HUES6 (cell line): ENCODE measurements around the gene WWP2.
"Not testable (repeated sequence)": the region's sequence is repeated elsewhere in the genome, so short reads cannot be mapped to it uniquely, and the experiment has no call there.

ENCODE experiments used
- H3K27ac ChIP-seq: 2 replicates; pipeline ENCODE4 v1.7.0; 2013; ENCODE audit warnings: low read depth, mild to moderate bottlenecking, low read length, inconsistent platforms
- H3K27me3 ChIP-seq: 2 replicates; pipeline ENCODE4 v1.6.1; 2013; ENCODE audit warnings: low read length; ENCODE audit not compliant: control insufficient read depth, insufficient read depth
- H3K36me3 ChIP-seq: 2 replicates; pipeline ENCODE4 v1.6.1; 2013; ENCODE audit warnings: low read length; ENCODE audit not compliant: control insufficient read depth, insufficient read depth
- H3K4me1 ChIP-seq: 2 replicates; pipeline ENCODE4 v1.6.1; 2013; ENCODE audit warnings: low read length; ENCODE audit not compliant: control insufficient read depth, insufficient read depth
- H3K4me3 ChIP-seq: 2 replicates; pipeline ENCODE4 v1.5.1; 2013; ENCODE audit warnings: low read depth, low read length
- H3K9ac ChIP-seq: one replicate; pipeline ENCODE4 v1.6.1; 2013; ENCODE audit warnings: mild to moderate bottlenecking, low read length
- H3K9me3 ChIP-seq: 2 replicates; pipeline ENCODE4 v1.6.1; 2013; ENCODE audit warnings: low read depth, low read length; ENCODE audit not compliant: control insufficient read depth, insufficient read depth

Gene WWP2

DNA sequence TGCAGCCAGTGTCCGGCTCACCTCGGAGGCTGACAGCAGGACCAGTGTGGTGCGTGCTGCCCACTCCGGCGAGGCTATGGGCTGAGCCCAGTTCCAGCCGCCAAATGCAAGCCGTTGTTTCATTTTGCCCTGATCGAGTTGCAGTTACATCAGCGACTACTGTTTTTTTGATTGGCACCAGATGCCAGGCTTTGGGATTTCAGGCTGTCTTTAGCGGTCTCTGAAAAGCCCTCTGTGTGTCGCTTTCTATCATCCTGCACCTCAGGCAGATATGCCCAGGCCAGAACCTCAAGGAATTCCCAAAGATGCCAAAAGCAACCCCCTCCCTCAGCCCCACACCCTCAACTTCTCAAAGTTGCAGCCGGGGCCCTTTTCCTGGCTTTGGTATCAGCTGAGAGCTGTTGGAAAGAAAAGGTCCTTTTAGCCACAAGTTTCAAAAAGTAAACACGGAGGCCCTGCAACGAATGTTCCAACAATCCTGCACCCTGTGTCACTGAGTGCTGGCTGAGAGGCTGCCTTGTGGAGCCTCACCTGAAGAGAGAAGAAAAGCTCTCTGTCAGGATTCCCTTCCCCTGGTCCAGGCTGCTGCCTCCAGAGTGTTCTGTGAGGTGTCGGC is 58.9 kb downstream of the WWP2 start:
- Histone ChIP-seq H3K9me3 (no peaks in the 10 kb centered on the region), H3K27me3 (no peaks in the 10 kb centered on the region), H3K27ac (no peak overlapping the region), H3K4me1 (peaks cover 13% of the 10 kb centered on the region), H3K36me3 (no peaks in the 10 kb centered on the region), H3K4me3 (no peak overlapping the region), H3K9ac (no peak overlapping the region)

DNA sequence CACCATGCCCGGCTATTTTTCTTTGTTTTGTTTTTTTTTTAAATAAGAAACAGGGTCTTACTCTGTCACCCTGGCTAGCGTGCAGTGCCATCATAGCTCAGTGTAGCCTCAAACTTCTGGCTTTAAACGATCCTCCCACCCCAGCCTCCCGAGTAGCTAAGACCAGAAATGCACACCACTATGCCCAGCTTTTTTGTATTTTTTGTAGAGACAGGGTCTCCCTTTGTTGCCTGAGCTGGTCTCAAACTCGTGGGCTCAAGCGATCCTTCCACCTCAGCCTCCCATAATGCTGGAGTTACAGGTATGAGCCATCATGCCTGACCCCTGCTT is 59.7 kb downstream of the WWP2 start:
- H3K4me3 ChIP-seq, result no peak overlapping the region
- no peaks in the 10 kb centered on the region for H3K36me3 ChIP-seq
- H3K4me1 ChIP-seq, result peaks cover 13% of the 10 kb centered on the region
- H3K27ac ChIP-seq, result no peak overlapping the region
- H3K9ac ChIP-seq, result no peak overlapping the region
- H3K9me3 ChIP-seq, result no peaks in the 10 kb centered on the region
- no peaks in the 10 kb centered on the region for H3K27me3 ChIP-seq

DNA sequence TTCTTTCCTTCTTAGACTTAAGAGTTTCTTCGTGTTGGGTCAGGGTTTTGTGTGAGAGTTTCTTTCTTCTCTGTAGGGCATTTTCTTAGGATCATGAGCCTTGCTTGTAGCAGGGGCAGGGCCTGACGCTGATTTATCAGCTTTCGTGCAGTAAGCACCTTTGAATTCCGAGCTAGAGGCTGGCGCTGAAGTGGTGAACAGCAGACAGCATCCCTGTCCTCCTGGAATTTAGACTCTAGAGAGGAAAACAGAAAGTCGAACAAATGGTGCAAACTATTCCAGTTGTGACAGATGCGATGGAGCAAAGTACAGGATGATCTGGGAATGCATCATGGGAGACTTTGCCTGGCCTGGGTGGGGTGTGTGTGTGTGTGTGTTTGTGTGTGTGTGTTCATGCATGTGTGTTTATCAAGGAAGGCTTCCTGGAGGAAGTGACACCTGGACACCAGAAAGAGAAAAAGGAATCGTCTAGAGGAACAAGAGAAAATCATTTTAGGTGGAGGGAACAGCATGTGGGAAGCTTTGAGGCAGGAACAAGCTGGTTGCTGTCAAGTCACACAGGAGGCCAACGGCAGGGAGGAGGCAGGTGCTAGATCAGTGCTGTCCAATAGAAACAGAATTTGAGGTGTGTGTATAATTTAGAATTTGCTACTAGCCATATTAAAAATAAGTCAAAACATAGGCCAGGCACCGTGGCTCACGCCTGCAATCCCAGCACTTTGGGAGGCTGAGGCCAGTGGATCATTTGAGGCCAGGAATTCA is 60.2 kb downstream of the WWP2 start:
- no peaks in the 10 kb centered on the region for H3K36me3 ChIP-seq
- no peak overlapping the region for H3K4me3 ChIP-seq
- H3K27ac ChIP-seq, result no peak overlapping the region

DNA sequence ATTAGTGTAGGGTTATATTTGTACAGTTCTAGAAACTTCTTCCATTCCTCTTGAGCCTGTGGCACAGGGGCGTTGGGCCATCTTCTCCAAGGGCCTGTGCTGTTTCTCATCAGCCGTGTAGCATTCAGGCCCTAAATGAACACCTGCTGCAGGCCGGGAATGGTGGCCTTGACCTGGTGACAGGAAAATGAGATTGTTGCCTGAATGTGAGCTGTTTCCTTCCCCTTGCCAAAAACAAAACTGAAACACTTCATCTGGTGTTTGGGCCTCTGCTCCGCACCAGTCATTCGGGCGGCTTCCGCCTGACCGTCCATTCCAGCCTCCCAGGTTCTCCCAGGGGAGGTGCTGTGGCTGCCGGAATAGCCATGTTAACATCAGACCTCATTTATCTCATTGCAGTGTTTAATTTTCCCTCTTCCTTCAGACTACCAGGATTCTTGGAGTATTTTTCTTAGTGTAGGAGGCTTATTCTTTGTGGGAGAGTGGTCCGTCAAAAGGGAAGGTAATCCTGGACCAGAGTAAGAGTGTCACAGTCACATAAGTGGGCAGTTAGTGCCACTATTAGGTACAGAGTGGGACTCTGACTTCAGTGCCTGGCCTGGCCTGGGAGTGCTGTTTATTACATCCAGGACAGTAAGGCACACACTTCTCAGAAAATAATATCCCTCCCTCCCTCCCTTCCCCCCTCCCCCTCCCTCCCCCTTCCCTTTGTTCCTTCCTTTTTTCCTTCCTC is 61.9 kb downstream of the WWP2 start:
- Histone ChIP-seq H3K4me3 (no peak overlapping the region), H3K9me3 (no peaks in the 10 kb centered on the region), H3K27me3 (no peaks in the 10 kb centered on the region), H3K27ac (no peak overlapping the region), H3K36me3 (no peaks in the 10 kb centered on the region; the same call in 1 of the 2 replicates), H3K4me1 (peaks cover 6% of the 10 kb centered on the region), H3K9ac (no peak overlapping the region)

More for the DNA sequence above, 60.2 kb downstream of the WWP2 start:
- Histone ChIP-seq H3K9me3 (no peaks in the 10 kb centered on the region), H3K9ac (no peak overlapping the region), H3K27me3 (no peaks in the 10 kb centered on the region), H3K4me1 (peaks cover 13% of the 10 kb centered on the region)

DNA sequence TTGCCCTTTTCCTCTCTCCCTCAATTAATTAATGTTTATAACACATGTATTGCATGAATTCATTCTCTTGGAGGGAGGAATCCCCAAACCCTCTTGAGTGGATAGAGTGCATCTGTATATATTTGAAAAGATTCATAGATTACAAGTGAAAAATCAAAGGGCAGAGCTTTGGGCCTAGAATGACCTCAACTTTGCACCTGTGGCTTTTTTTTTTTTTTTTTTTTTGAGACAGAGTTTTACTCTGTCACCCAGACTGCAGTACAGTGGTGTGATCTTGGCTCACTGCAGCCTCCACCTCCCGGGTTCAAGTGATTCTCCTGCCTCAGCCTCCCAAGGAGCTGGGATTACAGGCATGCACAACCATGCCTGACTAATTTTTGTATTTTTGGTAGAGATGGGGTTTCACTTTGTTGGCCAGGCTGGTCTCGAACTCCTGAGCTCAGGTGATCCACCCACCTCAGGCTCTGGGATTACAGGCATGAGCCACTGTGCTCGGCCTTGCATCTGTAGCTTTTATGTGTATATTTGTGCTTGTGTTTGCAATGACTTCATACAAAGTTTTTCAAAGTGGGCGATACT is 62.5 kb downstream of the WWP2 start:
- not testable (repeated sequence) for H3K9ac ChIP-seq, H3K4me3 ChIP-seq, H3K27ac ChIP-seq, H3K4me1 ChIP-seq, H3K27me3 ChIP-seq, H3K36me3 ChIP-seq, H3K9me3 ChIP-seq

DNA sequence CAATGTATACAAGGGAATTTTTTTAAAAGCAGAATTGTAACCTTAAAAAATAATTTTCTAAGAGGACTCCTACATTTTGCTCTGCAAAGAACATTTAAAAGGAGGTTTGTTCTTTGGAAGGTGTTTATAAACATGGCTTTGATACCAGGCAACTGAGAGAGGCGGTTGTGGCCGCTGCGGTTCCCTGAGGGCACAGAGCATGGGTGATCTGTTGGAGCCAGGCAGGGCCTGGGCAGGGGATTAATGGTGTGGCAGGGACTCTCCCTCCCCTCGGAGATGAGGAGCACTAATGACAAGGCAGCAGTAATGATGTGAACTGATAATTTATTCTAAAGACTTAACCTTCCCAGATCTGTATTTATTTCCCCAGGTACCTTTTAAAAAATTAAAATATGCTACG is 65.4 kb downstream of the WWP2 start:
- Histone ChIP-seq H3K36me3 (no peaks in the 10 kb centered on the region; the same call in 1 of the 2 replicates), H3K4me1 (no peaks in the 10 kb centered on the region; the same call in 1 of the 2 replicates), H3K9ac (no peak overlapping the region), H3K9me3 (no peaks in the 10 kb centered on the region), H3K4me3 (no peak overlapping the region), H3K27ac (no peak overlapping the region), H3K27me3 (no peaks in the 10 kb centered on the region)

DNA sequence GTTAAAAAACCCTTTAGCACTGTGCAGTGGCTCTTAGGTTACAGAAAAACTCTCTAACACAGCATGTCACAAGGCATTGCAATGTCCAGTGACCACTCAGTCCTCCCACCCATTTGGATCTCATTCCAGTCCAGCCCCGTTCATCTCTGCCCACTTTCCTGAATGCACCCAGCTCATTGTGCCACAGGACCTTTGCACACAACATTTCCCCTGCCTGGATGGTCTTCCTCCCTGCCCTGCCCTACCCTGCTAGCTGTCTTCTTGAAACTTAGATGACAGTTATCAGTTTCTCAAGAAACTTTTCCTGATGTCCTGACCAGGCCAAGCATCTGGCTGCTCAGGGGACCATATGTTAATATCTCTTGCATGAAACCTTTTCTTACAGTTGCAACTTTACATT is 67.2 kb downstream of the WWP2 start:
- H3K36me3 ChIP-seq, result no peaks in the 10 kb centered on the region; the same call in 1 of the 2 replicates
- H3K27me3 ChIP-seq, result no peaks in the 10 kb centered on the region
- no peak overlapping the region for H3K27ac ChIP-seq
- H3K4me1 ChIP-seq, result peaks cover 12% of the 10 kb centered on the region
- no peaks in the 10 kb centered on the region for H3K9me3 ChIP-seq
- no peak overlapping the region for H3K4me3 ChIP-seq
- no peak overlapping the region for H3K9ac ChIP-seq

DNA sequence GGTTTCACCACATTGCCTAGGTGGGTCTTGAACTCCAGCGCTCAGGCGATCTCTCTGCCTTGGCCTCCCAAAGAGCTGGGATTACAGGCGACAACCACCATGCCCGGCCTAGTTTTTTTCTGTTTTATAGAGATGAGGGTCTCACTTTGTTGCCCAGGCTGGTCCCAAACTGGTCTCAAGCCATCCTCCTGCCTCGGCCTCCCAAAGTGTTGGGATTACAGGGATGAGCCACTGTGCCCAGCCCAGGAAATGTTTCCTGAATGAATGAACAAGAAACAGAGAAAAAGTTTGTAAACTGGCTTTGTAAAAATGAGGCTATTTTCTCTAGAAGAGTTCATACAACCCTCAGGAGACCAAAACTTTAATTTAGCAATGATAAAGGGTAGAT is 68.0 kb downstream of the WWP2 start:
- Histone ChIP-seq H3K9ac (no peak overlapping the region), H3K36me3 (no peaks in the 10 kb centered on the region; the same call in 1 of the 2 replicates), H3K27ac (no peak overlapping the region), H3K4me3 (no peak overlapping the region), H3K4me1 (peaks cover 12% of the 10 kb centered on the region), H3K9me3 (no peaks in the 10 kb centered on the region), H3K27me3 (no peaks in the 10 kb centered on the region)

DNA sequence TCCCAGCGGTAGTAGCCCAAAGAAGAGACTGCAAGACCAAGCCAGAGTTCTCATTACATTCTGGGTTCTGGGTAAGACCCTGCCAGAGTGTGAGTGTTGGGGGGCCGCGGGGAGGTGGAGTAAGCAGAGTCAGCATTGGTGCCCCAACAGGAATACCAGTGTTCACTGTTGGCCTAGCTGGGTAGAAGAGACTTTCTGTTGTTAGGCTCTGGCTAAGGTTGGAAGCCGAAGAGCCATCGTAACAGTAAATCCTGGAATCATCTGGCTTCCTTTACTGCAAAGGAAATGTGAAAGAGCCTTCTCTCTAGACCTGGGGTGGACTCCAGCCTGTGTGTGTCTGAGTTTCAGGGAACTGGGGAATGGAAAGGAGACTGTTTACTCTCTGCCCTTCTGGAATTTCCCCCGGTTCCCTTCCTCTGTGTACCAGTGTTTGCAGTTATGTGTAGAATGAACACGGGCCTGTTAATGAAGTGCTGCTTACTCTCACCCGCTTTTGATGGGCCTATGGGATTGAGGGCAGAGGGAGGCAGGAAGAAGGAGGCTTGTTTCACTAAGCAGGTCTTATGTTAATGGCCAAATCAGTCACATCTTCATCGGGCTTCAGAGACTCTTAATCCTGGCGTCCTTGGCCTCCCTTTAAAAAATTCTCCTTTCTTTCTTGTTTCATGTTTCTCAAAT is 68.5 kb downstream of the WWP2 start:
- Histone ChIP-seq H3K36me3 (no peaks in the 10 kb centered on the region; the same call in 1 of the 2 replicates), H3K27ac (no peak overlapping the region)

DNA sequence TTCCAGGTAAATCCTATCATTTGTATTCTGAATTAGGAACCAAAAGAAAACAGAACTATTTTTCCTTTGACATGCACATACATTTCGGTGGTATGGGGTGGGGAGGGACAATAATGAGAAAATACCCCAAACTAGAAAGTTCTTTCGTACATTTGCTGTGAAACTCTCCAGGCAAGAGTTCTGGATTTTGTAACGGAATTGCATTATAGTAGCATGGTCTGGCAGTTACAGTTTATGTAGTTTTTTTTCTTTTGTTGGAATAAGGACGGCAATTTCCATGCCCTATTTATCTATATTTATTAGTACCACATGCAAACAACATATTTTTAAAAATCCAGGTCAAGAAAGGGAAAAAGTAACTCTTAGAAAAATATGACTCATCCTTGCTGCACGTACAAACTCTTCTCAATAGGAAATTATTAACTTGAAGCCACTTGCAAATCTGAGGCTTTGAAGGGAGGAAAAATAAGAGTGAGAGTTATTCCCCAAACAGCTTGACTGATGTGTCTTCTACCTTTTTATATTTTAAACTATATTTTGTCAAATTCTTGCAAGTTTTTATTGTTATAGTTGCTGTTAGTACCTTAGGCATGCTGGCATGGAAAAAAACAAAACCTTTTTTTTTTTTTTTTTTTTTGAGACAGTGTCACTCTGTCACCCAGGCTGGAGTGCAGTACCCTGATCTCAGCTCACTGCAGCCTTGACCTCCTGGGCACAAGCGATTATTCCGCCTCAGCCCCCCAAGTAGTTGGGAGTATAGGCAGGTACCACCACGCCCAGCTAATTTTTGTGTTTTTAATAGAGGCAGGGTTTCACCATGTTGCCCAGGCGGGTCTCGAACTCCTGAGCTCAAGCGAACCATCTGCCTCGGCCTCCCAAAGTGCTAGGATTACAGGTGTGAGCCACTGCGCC is 69.3 kb downstream of the WWP2 start:
- Histone ChIP-seq H3K27me3 (no peaks in the 10 kb centered on the region), H3K27ac (no peak overlapping the region), H3K36me3 (no peaks in the 10 kb centered on the region; the same call in 1 of the 2 replicates), H3K9ac (no peak overlapping the region), H3K9me3 (no peaks in the 10 kb centered on the region), H3K4me1 (peaks cover 12% of the 10 kb centered on the region), H3K4me3 (no peak overlapping the region)

More for the DNA sequence above, 68.5 kb downstream of the WWP2 start:
- Histone ChIP-seq H3K9me3 (no peaks in the 10 kb centered on the region), H3K27me3 (no peaks in the 10 kb centered on the region), H3K4me1 (peaks cover 12% of the 10 kb centered on the region), H3K9ac (no peak overlapping the region), H3K4me3 (no peak overlapping the region)
